HEK293 (cell line): ENCODE data around the gene ZSWIM6.
"Not testable (repeated sequence)": the region's sequence is repeated elsewhere in the genome, so short reads cannot be mapped to it uniquely, and the experiment has no call there.

Experiments used
- ZBTB17 ChIP-seq: fragments of 450-650 bp; formaldehyde crosslinking; IDR thresholded peaks from 2 replicates; pipeline ENCODE4 v1.5.1; 2016; ENCODE audit warnings: missing biosample characterization, missing genetic modification characterization
- ZBTB8A ChIP-seq: fragments of 450-650 bp; formaldehyde crosslinking; IDR thresholded peaks from 2 replicates; pipeline ENCODE4 v1.5.1; 2016; ENCODE audit warnings: missing biosample characterization, missing genetic modification characterization
- ZNF274 ChIP-seq, 2 experiments: fragments of 200-500 bp in 1 of 2; fragments of 450-650 bp in 1 of 2; sonication (Bioruptor generic) in 1 of 2; formaldehyde crosslinking in 1 of 2; IDR thresholded peaks; 2 replicates each; pipeline versions ENCODE4 v1.5.1 to v1.6.1; 2014 to 2016; ENCODE audit warnings: borderline replicate concordance in 1 of 2, inconsistent platforms in 1 of 2, low read length in 1 of 2, missing biosample characterization in 1 of 2, missing genetic modification characterization in 1 of 2
- ZNF629 ChIP-seq: fragments of 450-650 bp; formaldehyde crosslinking; IDR thresholded peaks from 2 replicates; pipeline ENCODE4 v1.5.1; 2017; ENCODE audit warnings: missing biosample characterization, missing genetic modification characterization
- TF ChIP-seq, protein P1 (sequence below): fragments of 450-650 bp; formaldehyde crosslinking; IDR thresholded peaks from 2 replicates; pipeline ENCODE4 v1.5.1; 2016; ENCODE audit warnings: missing biosample characterization, missing genetic modification characterization
- TF ChIP-seq, protein P2 (sequence below): fragments of 450-650 bp; formaldehyde crosslinking; IDR thresholded peaks from 2 replicates; pipeline ENCODE4 v1.5.1; 2016; ENCODE audit warnings: missing biosample characterization, missing genetic modification characterization

- TF ChIP-seq, protein P1, sequence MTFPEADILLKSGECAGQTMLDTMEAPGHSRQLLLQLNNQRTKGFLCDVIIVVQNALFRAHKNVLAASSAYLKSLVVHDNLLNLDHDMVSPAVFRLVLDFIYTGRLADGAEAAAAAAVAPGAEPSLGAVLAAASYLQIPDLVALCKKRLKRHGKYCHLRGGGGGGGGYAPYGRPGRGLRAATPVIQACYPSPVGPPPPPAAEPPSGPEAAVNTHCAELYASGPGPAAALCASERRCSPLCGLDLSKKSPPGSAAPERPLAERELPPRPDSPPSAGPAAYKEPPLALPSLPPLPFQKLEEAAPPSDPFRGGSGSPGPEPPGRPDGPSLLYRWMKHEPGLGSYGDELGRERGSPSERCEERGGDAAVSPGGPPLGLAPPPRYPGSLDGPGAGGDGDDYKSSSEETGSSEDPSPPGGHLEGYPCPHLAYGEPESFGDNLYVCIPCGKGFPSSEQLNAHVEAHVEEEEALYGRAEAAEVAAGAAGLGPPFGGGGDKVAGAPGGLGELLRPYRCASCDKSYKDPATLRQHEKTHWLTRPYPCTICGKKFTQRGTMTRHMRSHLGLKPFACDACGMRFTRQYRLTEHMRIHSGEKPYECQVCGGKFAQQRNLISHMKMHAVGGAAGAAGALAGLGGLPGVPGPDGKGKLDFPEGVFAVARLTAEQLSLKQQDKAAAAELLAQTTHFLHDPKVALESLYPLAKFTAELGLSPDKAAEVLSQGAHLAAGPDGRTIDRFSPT (tag by site-specific recombination) = not testable (repeated sequence)
- not testable (repeated sequence) for TF ChIP-seq ZBTB8A (tag by site-specific recombination); ZNF629 (tag by site-specific recombination); ZBTB17; ZNF274 (IDR thresholded peaks at IDR 0.05; ENCODE audit: low read length); ZNF274 (tag by site-specific recombination; IDR thresholded peaks at IDR 0.05; ENCODE audit: borderline replicate concordance)
- TF ChIP-seq, protein P2, sequence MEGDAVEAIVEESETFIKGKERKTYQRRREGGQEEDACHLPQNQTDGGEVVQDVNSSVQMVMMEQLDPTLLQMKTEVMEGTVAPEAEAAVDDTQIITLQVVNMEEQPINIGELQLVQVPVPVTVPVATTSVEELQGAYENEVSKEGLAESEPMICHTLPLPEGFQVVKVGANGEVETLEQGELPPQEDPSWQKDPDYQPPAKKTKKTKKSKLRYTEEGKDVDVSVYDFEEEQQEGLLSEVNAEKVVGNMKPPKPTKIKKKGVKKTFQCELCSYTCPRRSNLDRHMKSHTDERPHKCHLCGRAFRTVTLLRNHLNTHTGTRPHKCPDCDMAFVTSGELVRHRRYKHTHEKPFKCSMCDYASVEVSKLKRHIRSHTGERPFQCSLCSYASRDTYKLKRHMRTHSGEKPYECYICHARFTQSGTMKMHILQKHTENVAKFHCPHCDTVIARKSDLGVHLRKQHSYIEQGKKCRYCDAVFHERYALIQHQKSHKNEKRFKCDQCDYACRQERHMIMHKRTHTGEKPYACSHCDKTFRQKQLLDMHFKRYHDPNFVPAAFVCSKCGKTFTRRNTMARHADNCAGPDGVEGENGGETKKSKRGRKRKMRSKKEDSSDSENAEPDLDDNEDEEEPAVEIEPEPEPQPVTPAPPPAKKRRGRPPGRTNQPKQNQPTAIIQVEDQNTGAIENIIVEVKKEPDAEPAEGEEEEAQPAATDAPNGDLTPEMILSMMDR (tag by site-specific recombination) = not testable (repeated sequence)
These were observed 89.2 kb downstream of the ZSWIM6 start for GRCh38 chr5:61421262-61421661.
